Cerebellar cortex (tissue), 1 donor: Measurements from ENCODE around the gene LGALS7B.
"Not testable (repeated sequence)": the region's sequence is repeated elsewhere in the genome, so short reads cannot be mapped to it uniquely, and the experiment has no call there.

Source experiments
- DNase-seq: peaks from one replicate; pipeline ENCODE4 v3.0.0-alpha.2; 2015; ENCODE audit warnings: low spot score

Gene LGALS7B

GRCh38 chr19:38821230-38821825, 32.3 kb downstream of the LGALS7B start:
- DNase-seq = not testable (repeated sequence)

GRCh38 chr19:38825936-38826335, 36.9 kb downstream of the LGALS7B start:
- not testable (repeated sequence) for DNase-seq

- no peak for DNase-seq
Observed at GRCh38 chr19:38826856-38827551, 38.0 kb downstream of the LGALS7B start.

GRCh38 chr19:38829203-38829602, 40.2 kb downstream of the LGALS7B start:
- not testable (repeated sequence) for DNase-seq

- DNase-seq = no peak
Observed at GRCh38 chr19:38830039-38830733, 41.2 kb downstream of the LGALS7B start.

- DNase-seq = peak; percentile 43
Observed at GRCh38 chr19:38831142-38831605, 42.2 kb downstream of the LGALS7B start.

- DNase-seq = peak; percentile 32
Observed at GRCh38 chr19:38833092-38833425, 44.1 kb downstream of the LGALS7B start.

- DNase-seq = no peak
Observed at GRCh38 chr19:38834104-38834490, 45.1 kb downstream of the LGALS7B start.

- no peak for DNase-seq
Observed at GRCh38 chr19:38834590-38834989, 45.6 kb downstream of the LGALS7B start.

GRCh38 chr19:38836159-38836982, 47.4 kb downstream of the LGALS7B start:
- DNase-seq = peak; percentile 36

- no peak for DNase-seq
Observed at GRCh38 chr19:38836983-38837626, 48.1 kb downstream of the LGALS7B start.

- DNase-seq = peak; percentile 47
Observed at GRCh38 chr19:38837656-38838121, 48.7 kb downstream of the LGALS7B start.

- peak; percentile 36 for DNase-seq
Observed at GRCh38 chr19:38838208-38838985, 49.4 kb downstream of the LGALS7B start.

- peak; percentile 36 for DNase-seq
Observed at GRCh38 chr19:38838986-38839761, 50.2 kb downstream of the LGALS7B start.

- DNase-seq = no peak
Observed at GRCh38 chr19:38839816-38840582, 51.0 kb downstream of the LGALS7B start.

GRCh38 chr19:38840583-38840968, 51.6 kb downstream of the LGALS7B start:
- DNase-seq = no peak
